ENCODE measurements around the gene ANGEL2. TPM values are rescaled to one million over a fixed set of nuclear protein-coding genes. Genes with fewer than 3 reads are reported as not detected.

The ANGEL2 gene
- total and polyA plus RNA-seq, 2 experiments from 2014 or later, result 15.2 to 49.6 TPM

DNA sequence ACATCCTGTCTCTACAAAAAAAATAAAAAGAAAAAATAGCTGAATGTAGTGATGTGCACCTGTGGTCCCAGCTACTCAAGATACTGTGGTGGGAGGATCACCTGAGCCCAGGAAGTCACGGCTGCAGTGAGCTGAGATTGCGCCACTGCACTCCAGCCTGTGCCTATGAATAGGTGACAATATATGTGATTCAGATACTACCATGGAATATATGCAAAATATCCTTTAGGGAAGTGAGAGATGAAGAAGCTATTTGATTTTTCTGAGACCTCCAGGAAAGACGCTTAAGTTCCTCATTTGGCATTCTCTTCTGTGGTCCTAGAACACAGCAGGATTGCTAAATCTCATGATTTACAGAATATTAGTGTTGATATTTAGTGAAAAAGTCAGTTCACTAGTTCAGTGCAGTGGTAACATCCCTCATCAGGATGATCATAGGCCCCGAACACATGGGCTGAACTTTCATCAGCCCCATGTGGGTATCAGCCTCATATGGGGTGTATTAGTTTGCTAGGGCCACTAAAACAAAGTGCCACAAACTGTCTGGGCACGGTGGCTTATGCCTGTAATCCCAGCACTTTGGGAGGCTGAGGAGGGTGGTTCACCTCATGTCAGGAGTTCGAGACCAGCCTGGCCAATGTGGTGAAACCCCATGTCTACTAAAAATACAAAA is 71.3 kb downstream of the ANGEL2 start (continued):
- TF ChIP-seq ZNF462 (CRISPR knock-in tag; IDR thresholded peaks at IDR 0.05) (no peak), POLR2AphosphoS5 (IDR thresholded peaks at IDR 0.05; ENCODE audit: low read depth) (no peak), ETS1 (IDR thresholded peaks at IDR 0.05) (no peak), ZNF114 (CRISPR knock-in tag; IDR thresholded peaks at IDR 0.05) (no peak)
- TF ChIP-seq, protein P1, sequence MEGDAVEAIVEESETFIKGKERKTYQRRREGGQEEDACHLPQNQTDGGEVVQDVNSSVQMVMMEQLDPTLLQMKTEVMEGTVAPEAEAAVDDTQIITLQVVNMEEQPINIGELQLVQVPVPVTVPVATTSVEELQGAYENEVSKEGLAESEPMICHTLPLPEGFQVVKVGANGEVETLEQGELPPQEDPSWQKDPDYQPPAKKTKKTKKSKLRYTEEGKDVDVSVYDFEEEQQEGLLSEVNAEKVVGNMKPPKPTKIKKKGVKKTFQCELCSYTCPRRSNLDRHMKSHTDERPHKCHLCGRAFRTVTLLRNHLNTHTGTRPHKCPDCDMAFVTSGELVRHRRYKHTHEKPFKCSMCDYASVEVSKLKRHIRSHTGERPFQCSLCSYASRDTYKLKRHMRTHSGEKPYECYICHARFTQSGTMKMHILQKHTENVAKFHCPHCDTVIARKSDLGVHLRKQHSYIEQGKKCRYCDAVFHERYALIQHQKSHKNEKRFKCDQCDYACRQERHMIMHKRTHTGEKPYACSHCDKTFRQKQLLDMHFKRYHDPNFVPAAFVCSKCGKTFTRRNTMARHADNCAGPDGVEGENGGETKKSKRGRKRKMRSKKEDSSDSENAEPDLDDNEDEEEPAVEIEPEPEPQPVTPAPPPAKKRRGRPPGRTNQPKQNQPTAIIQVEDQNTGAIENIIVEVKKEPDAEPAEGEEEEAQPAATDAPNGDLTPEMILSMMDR (conservative IDR thresholded peaks at IDR 0.05; ENCODE audit: low read depth in 2 of 2), result no peak

DNA sequence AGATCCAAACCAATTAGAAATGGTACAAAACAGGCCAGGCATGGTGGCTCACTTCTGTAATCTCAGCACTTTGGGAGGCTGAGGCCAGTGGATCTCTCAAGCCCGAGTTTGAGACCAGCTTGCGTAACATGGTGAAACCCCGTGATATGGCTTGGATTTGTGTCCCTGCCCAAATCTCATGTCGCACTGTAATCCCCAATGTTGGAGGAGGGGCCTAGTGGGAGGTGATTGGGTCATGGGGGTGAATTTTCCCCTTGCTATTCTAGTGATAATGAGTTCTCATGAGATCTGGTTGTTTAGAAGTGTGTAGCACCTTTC is 72.3 kb downstream of the ANGEL2 start:
- DNase-seq (ENCODE audit: low spot score), result no peak
- peaks cover 14% of the 10 kb centered on the region; the same call in 2 of the 3 replicates for H3K9me3 Mint-ChIP-seq
- H3K36me3 Mint-ChIP-seq (ENCODE audit: low read depth), result peaks cover 21% of the 10 kb centered on the region; the same call in 2 of the 3 replicates
- no peak for ATAC-seq
- Histone ChIP-seq H4K20me1 (replicated peaks; ENCODE audit: insufficient read depth) (no peaks in the 10 kb centered on the region), H3K27ac (ENCODE audit: low read depth) (no peak overlapping the region), H3K9me2 (ENCODE audit: insufficient read depth) (0 out of 2 replicates have a peak, but pooled peaks cover 3% of the 10 kb centered on the region), H3K36me3 (ENCODE audit: insufficient read depth) (no peaks in the 10 kb centered on the region; the same call in 1 of the 2 replicates), H3K4me3 (no peak overlapping the region), H3K4me2 (no peak overlapping the region), H3K4me1 (ENCODE audit: insufficient read depth) (peaks cover 9% of the 10 kb centered on the region), H3K79me2 (replicated peaks; ENCODE audit: insufficient read depth) (no peaks in the 10 kb centered on the region), H3F3A (replicated peaks; ENCODE audit: low read depth) (no peaks in the 10 kb centered on the region), H2AFZ (0 out of 2 replicates have a peak overlapping the region, but pooled peaks have one; percentile 45), H3K27me3 (ENCODE audit: insufficient read depth) (no peaks in the 10 kb centered on the region)
- H3K4me3 Mint-ChIP-seq, result no peak overlapping the region
- H3K27me3 Mint-ChIP-seq (ENCODE audit: insufficient read depth, low read depth, poor library complexity), result peaks cover 12% of the 10 kb centered on the region
- H3K4me1 Mint-ChIP-seq, result peaks cover 16% of the 10 kb centered on the region
- no peak overlapping the region for H3K27ac Mint-ChIP-seq
- TF ChIP-seq REST (IDR thresholded peaks at IDR 0.05; ENCODE audit: unreplicated experiment), result no peak
- TF ChIP-seq EZH2phosphoT487 (IDR thresholded peaks at IDR 0.05; ENCODE audit: unreplicated experiment), result no peak
- TF ChIP-seq POLR2AphosphoS5 (IDR thresholded peaks at IDR 0.05; ENCODE audit: low read depth), result no peak
- TF ChIP-seq CREB1 (CRISPR knock-in tag; IDR thresholded peaks at IDR 0.05; ENCODE audit: low read depth), result no peak
